GM21528 (cell line): ENCODE results near the gene C20orf202.

Source experiments
- ATAC-seq: cut with Tn5 transposase; IDR thresholded peaks from one replicate; pipeline ENCODE4 v1.9.1; 2021; ENCODE audit warnings: mild to moderate bottlenecking, moderate library complexity; ENCODE audit not compliant: unreplicated experiment, low FRiP score

The C20orf202 gene

GRCh38 chr20:1202762-1203504 is at the start of gene C20orf202:
TSS of gene C20orf202 (plus strand) at chr20:1203454. CDS start at chr20:1203586, 132 bp downstream.
- no peak for ATAC-seq

GRCh38 chr20:1154226-1154625 is 49.0 kb upstream of the C20orf202 start:
- no peak for ATAC-seq

- ATAC-seq, result no peak
Observed at GRCh38 chr20:1154691-1155090, 48.6 kb upstream of the C20orf202 start.

GRCh38 chr20:1155342-1155741 is 47.9 kb upstream of the C20orf202 start:
- no peak for ATAC-seq

DNA sequence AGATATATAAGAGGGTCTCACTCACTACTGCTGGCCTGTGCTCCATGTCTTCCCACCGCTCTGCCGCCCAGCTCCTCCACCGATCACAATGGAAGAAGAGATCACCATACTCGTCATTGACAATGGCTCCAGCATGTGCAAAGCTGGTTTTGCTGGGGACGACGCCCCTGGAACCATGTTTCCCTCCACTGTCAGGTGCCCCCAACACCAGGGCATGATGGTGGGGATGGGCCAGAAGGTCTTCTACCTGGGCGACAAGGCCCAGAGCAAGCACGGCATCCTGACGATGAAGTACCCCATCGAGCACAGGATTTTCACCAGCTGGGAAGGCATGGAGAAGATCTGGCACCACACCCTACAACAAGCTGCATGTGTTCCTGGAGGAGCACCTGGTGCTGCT is 42.8 kb upstream of the C20orf202 start:
- no peak for ATAC-seq

DNA sequence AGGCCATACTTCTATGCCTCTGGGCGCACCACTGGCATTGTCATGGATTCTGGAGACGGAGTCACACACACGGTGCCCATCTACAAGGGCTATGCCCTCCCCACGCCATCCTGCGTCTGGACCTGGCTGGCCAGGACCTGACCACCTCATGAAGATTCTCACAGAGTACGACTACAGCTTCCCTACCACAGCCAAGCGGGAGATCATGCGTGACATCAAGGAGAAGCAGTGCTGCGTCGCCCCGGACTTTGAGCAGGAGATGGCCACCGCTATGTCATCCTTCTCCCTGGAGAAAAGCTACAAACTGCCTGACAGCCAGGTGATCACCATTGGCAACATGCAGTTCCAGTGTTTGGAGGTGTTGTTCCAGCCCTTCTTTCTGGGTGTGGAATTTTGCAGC is 42.3 kb upstream of the C20orf202 start:
- no peak for ATAC-seq

DNA sequence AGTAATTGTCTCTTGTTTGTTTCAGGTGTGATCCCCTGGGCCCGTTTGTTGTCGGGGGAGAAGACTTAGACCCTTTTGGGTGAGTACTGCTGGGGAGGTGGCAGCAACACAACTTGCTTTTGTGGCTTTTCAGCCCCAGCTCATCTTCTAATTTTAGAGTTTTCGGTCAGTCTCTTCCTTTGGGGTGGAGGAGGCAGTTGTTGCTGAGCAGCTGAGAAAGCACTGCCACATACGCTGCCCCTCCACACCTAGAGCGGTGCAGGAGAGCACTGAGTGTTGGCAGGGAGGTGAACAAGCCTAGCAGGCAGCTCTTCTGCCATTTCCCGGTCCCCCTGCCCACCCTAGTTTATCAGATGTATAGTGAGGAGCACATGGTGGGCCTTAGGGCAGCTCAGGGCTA is 40.1 kb upstream of the C20orf202 start:
- ATAC-seq, result no peak

DNA sequence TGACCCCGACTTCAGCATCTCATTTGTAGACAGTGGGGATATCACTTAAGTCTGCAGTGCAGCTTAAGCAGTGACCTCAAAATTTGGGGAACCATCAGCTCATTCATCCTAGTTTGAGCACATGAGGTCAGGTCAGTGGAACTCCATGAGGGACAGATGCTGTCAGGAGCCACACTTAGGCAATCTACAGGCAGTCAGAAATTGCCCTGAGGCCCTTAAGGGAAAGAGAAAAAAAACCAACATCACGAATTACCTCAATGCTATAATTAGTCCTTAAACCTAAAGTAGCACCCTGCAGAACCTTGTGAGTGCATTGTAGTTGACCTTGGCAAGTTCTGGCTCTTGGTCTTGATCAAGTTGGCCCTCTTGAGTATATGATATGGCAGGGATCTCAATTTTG is 39.6 kb upstream of the C20orf202 start:
- ATAC-seq, result no peak

- ATAC-seq, result no peak
Observed at GRCh38 chr20:1164871-1165270, 38.4 kb upstream of the C20orf202 start.

DNA sequence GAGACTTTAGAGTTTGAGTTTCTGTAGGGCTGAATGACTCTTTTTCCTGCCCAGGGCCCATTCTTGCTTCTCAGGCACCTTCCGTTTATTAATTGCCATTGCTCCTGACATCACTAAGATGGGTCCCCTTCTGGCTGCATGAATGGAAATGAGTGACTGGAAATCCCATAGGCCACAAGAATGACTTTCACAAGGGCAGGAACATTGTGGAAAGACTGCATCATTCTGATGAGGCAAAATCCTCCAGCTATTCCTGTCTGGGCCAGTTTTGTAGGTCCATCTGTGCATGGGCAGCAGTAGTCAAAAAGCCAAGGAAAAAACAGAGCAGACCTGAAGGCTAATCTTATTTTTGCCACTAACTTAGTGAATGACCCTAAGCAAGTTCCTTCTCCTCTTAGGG is 37.7 kb upstream of the C20orf202 start:
- no peak for ATAC-seq

- no peak for ATAC-seq
Observed at GRCh38 chr20:1165941-1166340, 37.3 kb upstream of the C20orf202 start.

GRCh38 chr20:1166948-1167720 is 36.1 kb upstream of the C20orf202 start:
- no peak for ATAC-seq

GRCh38 chr20:1169224-1169623 is 34.0 kb upstream of the C20orf202 start:
- no peak for ATAC-seq

DNA sequence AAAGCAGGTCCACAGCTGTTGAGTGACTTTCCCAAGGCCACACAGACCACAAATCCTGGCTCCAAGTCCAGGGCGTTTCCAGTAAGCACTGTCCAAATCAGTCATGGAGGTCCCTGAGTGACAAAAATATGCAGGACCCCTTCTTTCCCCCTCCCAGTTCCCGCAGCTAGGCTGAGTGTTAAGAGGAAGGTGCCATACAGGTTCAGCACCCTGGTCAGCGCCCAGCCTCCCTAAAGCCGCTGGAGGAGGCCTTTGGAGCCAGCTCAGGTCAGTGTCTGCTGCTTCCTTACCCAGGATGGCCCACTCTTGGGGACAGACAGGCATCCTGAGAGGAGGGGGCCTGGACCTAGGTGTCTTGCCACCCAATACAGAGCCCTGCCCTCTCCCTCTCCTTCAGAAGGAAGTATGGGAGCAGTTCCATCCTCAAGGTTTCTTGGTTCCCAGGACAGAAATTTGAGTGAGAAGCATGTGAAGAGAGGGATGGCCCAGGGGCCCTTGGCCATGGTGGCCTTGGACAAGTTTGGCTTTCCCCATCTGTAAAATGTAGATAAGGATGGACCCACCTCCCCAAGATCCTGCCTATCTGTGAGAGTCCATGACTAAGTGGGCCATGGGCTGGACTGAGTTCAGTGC is 31.7 kb upstream of the C20orf202 start:
- no peak for ATAC-seq

- no peak for ATAC-seq
Observed at GRCh38 chr20:1173698-1174097, 29.6 kb upstream of the C20orf202 start.

DNA sequence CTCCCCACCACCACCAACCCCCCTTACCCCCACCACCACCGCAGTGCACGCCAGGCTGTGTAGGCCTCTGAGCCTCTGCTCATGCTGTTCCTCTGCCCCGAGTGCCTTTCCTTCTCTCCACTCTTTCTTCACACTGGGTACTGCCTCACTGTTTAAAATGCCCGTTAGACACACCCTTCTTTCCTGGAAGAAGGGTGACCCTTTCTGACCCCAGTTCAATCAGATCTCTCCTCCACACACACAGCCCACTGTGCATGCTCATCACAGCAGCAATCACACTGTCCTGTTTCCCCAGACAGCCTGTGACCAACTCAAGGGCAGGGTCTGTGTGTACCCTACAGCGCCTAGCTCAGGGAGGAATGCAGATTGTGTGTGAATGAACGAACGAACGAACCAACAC is 28.5 kb upstream of the C20orf202 start:
- no peak for ATAC-seq

DNA sequence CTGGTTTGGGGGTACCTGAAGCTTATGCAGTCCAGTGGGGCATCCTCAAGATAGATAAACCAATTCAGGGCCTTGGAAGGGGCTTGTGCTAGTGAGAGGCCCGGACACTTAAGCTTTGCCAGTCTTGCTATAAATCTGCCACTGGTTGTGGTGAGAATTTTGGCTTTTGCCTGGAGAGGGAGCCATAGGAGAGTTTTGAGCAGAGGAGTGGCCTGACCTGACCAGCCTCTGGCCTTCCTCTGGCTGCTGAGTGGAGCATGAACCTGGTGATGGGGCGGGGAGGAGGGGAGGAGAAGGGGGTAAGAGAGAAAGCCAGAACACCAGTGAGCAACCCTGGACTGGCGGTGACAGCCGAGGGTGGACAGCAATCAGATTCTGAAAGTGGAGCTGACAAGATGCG is 25.6 kb upstream of the C20orf202 start:
- no peak for ATAC-seq

GRCh38 chr20:1178103-1178502 is 25.2 kb upstream of the C20orf202 start:
- ATAC-seq, result no peak

- ATAC-seq, result no peak
Observed at GRCh38 chr20:1178623-1179022, 24.6 kb upstream of the C20orf202 start.

GRCh38 chr20:1180949-1181348 is 22.3 kb upstream of the C20orf202 start:
- no peak for ATAC-seq

DNA sequence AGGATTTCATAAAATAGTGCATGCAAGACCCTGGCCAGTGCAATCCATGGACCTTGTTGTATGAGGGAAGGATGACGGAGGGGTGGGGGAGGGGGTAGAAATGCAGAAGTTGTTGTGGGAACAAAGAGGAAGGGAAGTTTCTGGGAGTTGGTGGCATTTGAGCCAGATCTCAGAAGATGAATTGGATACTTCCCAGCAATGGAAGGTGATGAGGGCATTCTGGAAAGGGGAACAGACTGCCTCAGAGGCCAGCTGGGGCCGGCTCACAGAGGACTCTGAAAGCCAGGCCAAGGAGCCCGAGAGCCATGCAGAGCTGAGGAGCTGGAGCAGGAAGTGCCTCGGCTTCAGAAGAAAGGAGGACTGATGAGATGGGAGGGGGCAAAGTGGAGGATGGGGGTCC is 21.1 kb upstream of the C20orf202 start:
- ATAC-seq, result no peak

- no peak for ATAC-seq
Observed at GRCh38 chr20:1183153-1183552, 20.1 kb upstream of the C20orf202 start.
